Nephron (organoid): ENCODE measurements around the gene PKP3.

Source experiments
- H3K27ac Mint-ChIP-seq, 3 experiments: 2 replicates each; pipeline ENCODE4 v1.8.0; 2020; ENCODE audit warnings: mixed read lengths in 3 of 3, mild to moderate bottlenecking in 2 of 3, moderate library complexity in 1 of 3
- H3K27me3 Mint-ChIP-seq: 2 replicates; pipeline ENCODE4 v1.8.0; 2021; ENCODE audit warnings: low read depth, mild to moderate bottlenecking, moderate library complexity, mixed read lengths
- H3K36me3 Mint-ChIP-seq: 2 replicates; pipeline ENCODE4 v1.8.0; 2020; ENCODE audit warnings: low read depth, mixed read lengths
- H3K4me1 Mint-ChIP-seq: 2 replicates; pipeline ENCODE4 v1.8.0; 2020; ENCODE audit warnings: mixed read lengths
- H3K4me3 Mint-ChIP-seq, 3 experiments: 2 replicates each; pipeline ENCODE4 v1.8.0; 2020; ENCODE audit warnings: mild to moderate bottlenecking in 3 of 3, mixed read lengths in 3 of 3, moderate library complexity in 2 of 3
- H3K9me3 Mint-ChIP-seq: 2 replicates; pipeline ENCODE4 v1.8.0; 2020; ENCODE audit warnings: mixed read lengths
- TF ChIP-seq, protein P1 (sequence below), 3 experiments: fragments of 200-600 bp; sonication (generic); IDR thresholded peaks; one replicate each; pipeline ENCODE4 v1.5.0; 2021; ENCODE audit warnings: antibody characterized with exemption in 3 of 3; ENCODE audit not compliant: unreplicated experiment in 3 of 3

The PKP3 gene

DNA sequence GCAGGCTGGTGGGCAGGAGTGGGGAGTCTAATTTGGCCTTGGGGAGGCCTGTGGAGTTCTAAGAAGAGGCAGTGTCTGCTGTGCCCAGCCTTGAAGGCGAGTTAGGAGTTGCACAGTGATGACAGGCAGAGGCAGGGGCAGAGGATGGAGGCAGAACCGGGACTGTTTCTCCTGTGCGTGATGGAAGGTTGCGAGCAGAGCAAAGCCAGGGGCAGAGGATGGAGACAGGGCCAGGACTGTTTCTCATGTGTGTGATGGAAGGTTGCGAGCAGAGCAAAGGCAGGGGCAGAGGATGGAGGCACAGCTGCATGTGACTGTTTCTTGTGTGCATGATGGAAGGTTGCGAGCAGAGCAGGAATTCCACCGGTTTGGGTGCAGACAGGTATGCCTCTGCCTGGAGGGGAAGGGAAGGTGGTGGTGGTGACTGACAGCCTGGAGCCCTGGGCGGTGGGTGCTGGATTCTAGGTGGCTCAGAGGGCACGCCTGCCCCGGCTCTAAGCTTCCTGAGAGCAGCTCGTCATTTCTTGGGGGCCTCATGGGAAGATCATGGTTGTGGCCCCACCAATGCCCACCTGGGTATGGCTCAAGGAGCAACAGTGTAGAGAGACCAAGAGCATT is 16.0 kb upstream of the PKP3 start:
- H3K4me3 Mint-ChIP-seq = no peak overlapping the region
- TF ChIP-seq, protein P1, sequence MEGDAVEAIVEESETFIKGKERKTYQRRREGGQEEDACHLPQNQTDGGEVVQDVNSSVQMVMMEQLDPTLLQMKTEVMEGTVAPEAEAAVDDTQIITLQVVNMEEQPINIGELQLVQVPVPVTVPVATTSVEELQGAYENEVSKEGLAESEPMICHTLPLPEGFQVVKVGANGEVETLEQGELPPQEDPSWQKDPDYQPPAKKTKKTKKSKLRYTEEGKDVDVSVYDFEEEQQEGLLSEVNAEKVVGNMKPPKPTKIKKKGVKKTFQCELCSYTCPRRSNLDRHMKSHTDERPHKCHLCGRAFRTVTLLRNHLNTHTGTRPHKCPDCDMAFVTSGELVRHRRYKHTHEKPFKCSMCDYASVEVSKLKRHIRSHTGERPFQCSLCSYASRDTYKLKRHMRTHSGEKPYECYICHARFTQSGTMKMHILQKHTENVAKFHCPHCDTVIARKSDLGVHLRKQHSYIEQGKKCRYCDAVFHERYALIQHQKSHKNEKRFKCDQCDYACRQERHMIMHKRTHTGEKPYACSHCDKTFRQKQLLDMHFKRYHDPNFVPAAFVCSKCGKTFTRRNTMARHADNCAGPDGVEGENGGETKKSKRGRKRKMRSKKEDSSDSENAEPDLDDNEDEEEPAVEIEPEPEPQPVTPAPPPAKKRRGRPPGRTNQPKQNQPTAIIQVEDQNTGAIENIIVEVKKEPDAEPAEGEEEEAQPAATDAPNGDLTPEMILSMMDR (IDR thresholded peaks at IDR 0.05; ENCODE audit: unreplicated experiment in 3 of 3) = no peak
- H3K36me3 Mint-ChIP-seq = peaks cover 45% of the 10 kb centered on the region
- peaks cover 1% of the 10 kb centered on the region for H3K27me3 Mint-ChIP-seq
- H3K27ac Mint-ChIP-seq = no peak overlapping the region
- H3K4me1 Mint-ChIP-seq = no peaks in the 10 kb centered on the region
- no peaks in the 10 kb centered on the region for H3K9me3 Mint-ChIP-seq

DNA sequence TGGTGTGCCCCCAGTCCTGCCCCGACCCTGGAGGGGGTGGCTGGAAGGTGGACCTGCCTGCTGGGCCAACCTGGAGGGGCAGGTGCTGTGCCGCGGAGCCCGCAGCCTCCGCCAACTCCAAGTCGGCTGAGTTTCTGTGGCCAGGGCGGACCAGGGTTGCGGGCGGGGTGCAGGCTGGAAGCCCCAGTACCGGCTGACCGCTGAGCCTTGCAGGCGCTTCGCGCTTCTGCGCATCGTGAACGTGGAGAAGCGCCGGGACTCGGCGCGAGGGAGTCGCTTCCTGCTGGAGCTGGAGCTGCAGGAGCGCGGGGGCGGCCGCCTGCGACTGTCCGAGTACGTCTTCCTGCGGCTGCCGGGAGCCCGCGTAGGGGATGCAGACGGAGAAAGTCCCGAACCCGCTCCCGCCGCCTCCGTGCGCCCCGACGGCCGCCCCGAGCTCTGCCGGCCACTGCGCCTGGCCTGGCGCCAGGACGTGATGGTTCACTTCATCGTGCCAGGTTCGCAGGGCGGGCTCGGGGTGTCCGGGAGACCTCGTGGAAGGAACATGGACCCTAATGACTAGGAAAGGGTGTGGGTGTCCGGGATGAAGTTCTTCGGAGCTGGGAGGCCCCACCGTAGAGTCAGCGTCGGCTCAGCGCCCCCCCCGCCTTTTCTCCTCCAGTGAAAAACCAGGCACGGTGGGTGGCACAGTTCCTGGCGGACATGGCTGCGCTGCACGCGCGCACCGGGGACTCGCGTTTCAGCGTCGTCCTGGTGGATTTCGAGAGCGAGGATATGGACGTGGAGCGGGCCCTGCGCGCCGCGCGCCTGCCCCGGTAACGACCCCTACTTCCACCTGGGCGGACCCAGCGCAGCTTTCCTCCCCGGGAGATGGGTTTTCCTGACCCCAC is 14.6 kb upstream of the PKP3 start:
- peaks cover 9% of the 10 kb centered on the region for H3K27me3 Mint-ChIP-seq

DNA sequence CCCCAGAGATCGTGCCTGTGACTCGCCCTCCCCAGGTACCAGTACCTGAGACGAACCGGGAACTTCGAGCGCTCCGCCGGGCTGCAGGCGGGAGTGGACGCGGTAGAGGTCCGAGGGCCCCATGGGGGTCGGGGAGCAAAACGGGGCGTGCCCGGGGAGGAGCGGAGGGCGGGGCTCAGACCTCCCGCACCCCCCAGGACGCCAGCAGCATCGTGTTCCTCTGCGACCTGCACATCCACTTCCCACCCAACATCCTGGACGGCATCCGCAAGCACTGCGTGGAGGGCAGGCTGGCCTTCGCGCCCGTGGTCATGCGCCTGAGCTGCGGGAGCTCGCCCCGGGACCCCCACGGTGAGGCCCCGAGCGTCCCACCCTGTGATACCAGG is 13.9 kb upstream of the PKP3 start:
- Mint-ChIP-seq H3K4me1 (no peaks in the 10 kb centered on the region), H3K9me3 (no peaks in the 10 kb centered on the region), H3K27me3 (peaks cover 9% of the 10 kb centered on the region), H3K4me3 (no peak overlapping the region), H3K27ac (no peak overlapping the region), H3K36me3 (peaks cover 39% of the 10 kb centered on the region)
- TF ChIP-seq, protein P1 (IDR thresholded peaks at IDR 0.05; ENCODE audit: unreplicated experiment in 3 of 3) = no peak

More for the DNA sequence above, 14.6 kb upstream of the PKP3 start:
- no peak overlapping the region for H3K4me3 Mint-ChIP-seq
- no peaks in the 10 kb centered on the region for H3K4me1 Mint-ChIP-seq
- no peak overlapping the region for H3K27ac Mint-ChIP-seq
- H3K9me3 Mint-ChIP-seq = no peaks in the 10 kb centered on the region
- TF ChIP-seq, protein P1 (IDR thresholded peaks at IDR 0.05; ENCODE audit: unreplicated experiment in 3 of 3) = no peak
- peaks cover 39% of the 10 kb centered on the region for H3K36me3 Mint-ChIP-seq

DNA sequence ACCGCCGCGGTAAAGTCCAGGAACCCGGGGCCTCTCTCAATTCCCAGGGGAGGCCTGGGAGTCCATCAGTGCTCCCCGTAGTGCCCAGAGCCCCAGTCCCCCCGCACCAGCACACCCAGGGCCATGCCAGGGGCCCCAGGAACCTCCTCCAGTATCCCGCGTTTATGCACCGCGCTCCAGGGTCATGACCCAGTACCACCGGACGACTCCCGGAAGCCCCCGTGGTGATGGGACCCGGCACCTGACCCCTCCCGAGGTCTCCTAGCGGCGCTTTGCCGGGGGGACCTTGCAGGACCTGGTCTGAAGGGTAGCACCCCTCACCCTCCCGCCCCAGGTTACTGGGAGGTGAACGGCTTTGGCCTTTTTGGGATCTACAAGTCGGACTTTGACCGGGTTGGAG is 13.5 kb upstream of the PKP3 start:
- no peak overlapping the region for H3K4me3 Mint-ChIP-seq
- peaks cover 9% of the 10 kb centered on the region for H3K27me3 Mint-ChIP-seq
- TF ChIP-seq, protein P1 (IDR thresholded peaks at IDR 0.05; ENCODE audit: unreplicated experiment in 3 of 3) = no peak
- no peak overlapping the region for H3K27ac Mint-ChIP-seq
- H3K36me3 Mint-ChIP-seq = peaks cover 36% of the 10 kb centered on the region
- H3K9me3 Mint-ChIP-seq = no peaks in the 10 kb centered on the region
- H3K4me1 Mint-ChIP-seq = no peaks in the 10 kb centered on the region

DNA sequence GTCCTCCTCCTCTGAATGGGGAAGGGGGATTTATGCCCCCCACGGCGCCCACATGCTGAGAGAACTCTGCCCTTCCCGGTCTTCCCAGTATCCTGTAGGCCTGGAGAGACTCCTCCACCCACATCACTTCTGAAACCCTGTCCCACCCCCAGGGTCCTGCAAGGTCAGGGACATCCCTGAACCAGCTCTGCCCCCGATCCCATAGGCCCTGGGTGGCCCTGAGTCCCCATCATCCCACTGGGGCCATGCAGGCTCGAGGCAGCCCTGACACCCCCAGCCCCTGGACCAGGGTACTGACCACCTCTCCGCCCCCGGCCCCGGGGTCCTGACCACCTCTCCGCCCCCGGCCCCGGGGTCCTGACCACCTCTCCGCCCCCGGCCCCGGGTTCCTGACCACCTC is 13.0 kb upstream of the PKP3 start:
- H3K4me1 Mint-ChIP-seq = no peaks in the 10 kb centered on the region
- no peak overlapping the region for H3K4me3 Mint-ChIP-seq
- H3K9me3 Mint-ChIP-seq = no peaks in the 10 kb centered on the region
- TF ChIP-seq, protein P1 (IDR thresholded peaks at IDR 0.05; ENCODE audit: unreplicated experiment in 3 of 3) = no peak
- no peak overlapping the region for H3K27ac Mint-ChIP-seq
- H3K27me3 Mint-ChIP-seq = peaks cover 9% of the 10 kb centered on the region
- H3K36me3 Mint-ChIP-seq = peaks cover 36% of the 10 kb centered on the region
